Measurements from ENCODE around the gene HMG20A. TPM values are rescaled to one million over a fixed set of nuclear protein-coding genes. Genes with fewer than 3 reads are reported as not detected.

HMG20A gene
- total RNA-seq, 2 donors from 2014 or later = 30.9 to 34.7 TPM

GRCh38 chr15:77519540-77519939, 98.9 kb downstream of the HMG20A start:
- TF ChIP-seq CTCF (IDR thresholded peaks at IDR 0.05) = no peak

GRCh38 chr15:77521206-77521605, 100.5 kb downstream of the HMG20A start:
- DNase-seq (ENCODE audit: low spot score) = no peak
- TF ChIP-seq CTCF (IDR thresholded peaks at IDR 0.05) = no peak
- no peaks in the 10 kb centered on the region for H3K36me3 ChIP-seq
- H3K4me1 ChIP-seq = no peaks in the 10 kb centered on the region
- H3K4me3 ChIP-seq = no peak overlapping the region
- H3K27me3 ChIP-seq = no peaks in the 10 kb centered on the region
- no peak overlapping the region for H3K27ac ChIP-seq
- no peaks in the 10 kb centered on the region for H3K9me3 ChIP-seq

More at GRCh38 chr15:77519540-77519939, 98.9 kb downstream of the HMG20A start:
- no peak overlapping the region for H3K4me3 ChIP-seq
- H3K4me1 ChIP-seq = no peaks in the 10 kb centered on the region
- H3K9me3 ChIP-seq = no peaks in the 10 kb centered on the region
- DNase-seq (ENCODE audit: low spot score) = no peak
- H3K27me3 ChIP-seq = no peaks in the 10 kb centered on the region
- H3K36me3 ChIP-seq = no peaks in the 10 kb centered on the region
- no peak overlapping the region for H3K27ac ChIP-seq

GRCh38 chr15:77525400-77525811, 104.7 kb downstream of the HMG20A start:
- no peak for TF ChIP-seq CTCF (IDR thresholded peaks at IDR 0.05)
- Histone ChIP-seq H3K4me1 (peaks cover 0 to 22% of the 10 kb centered on the region in 2 donors), H3K27ac (no peak overlapping the region), H3K4me3 (no peak overlapping the region), H3K36me3 (no peaks in the 10 kb centered on the region), H3K27me3 (no peaks in the 10 kb centered on the region), H3K9me3 (no peaks in the 10 kb centered on the region)
- DNase-seq (ENCODE audit: low spot score) = no peak

- H3K27ac ChIP-seq = no peak overlapping the region
- H3K4me3 ChIP-seq = no peak overlapping the region
- H3K4me1 ChIP-seq = peaks cover 0 to 22% of the 10 kb centered on the region in 2 donors
- no peak for TF ChIP-seq CTCF (IDR thresholded peaks at IDR 0.05)
- no peaks in the 10 kb centered on the region for H3K36me3 ChIP-seq
- no peaks in the 10 kb centered on the region for H3K27me3 ChIP-seq
- H3K9me3 ChIP-seq = no peaks in the 10 kb centered on the region
- no peak for DNase-seq (ENCODE audit: low spot score)
Measured at GRCh38 chr15:77525907-77526594, 105.4 kb downstream of the HMG20A start.

GRCh38 chr15:77526595-77527163, 106.0 kb downstream of the HMG20A start:
- TF ChIP-seq CTCF (IDR thresholded peaks at IDR 0.05) = no peak
- Histone ChIP-seq H3K4me3 (no peak overlapping the region), H3K36me3 (no peaks in the 10 kb centered on the region), H3K27me3 (no peaks in the 10 kb centered on the region), H3K27ac (no peak overlapping the region), H3K9me3 (no peaks in the 10 kb centered on the region), H3K4me1 (peaks cover 0 to 22% of the 10 kb centered on the region in 2 donors)
- no peak for DNase-seq (ENCODE audit: low spot score)
